ENCODE data around the gene SLC25A47.

SLC25A47 gene

GRCh38 chr14:100371773-100372172 is 48.6 kb downstream of the SLC25A47 start:
- peaks cover 33% of the 10 kb centered on the region for H3K4me1 ChIP-seq (ENCODE audit: control insufficient read depth, low read length)
- no peaks in the 10 kb centered on the region for H3K9me2 ChIP-seq (replicated peaks; ENCODE audit: control insufficient read depth, low read length)
- no peak overlapping the region for H3K4me3 ChIP-seq (ENCODE audit: low read length)
- peaks cover 13% of the 10 kb centered on the region for H3F3A ChIP-seq (ENCODE audit: control insufficient read depth, insufficient read depth)
- H3K27ac ChIP-seq (ENCODE audit: low read depth, low read length), result no peak overlapping the region
- H3K36me3 ChIP-seq (ENCODE audit: control insufficient read depth, low read length), result peaks cover 46% of the 10 kb centered on the region
- no peaks in the 10 kb centered on the region for H3K27me3 ChIP-seq (ENCODE audit: control insufficient read depth, low read length)
- H3K9me3 ChIP-seq (ENCODE audit: control insufficient read depth, insufficient read depth, low read length), result no peaks in the 10 kb centered on the region
- no peaks in the 10 kb centered on the region for H4K20me1 ChIP-seq (ENCODE audit: control insufficient read depth, insufficient read depth, low read depth, low read length)
- H3K4me2 ChIP-seq (ENCODE audit: low read length), result no peak overlapping the region
- TF ChIP-seq CTCF (IDR thresholded peaks at IDR 0.05; ENCODE audit: low read depth, low read length, poor library complexity, severe bottlenecking) (no peak), EZH2phosphoT487 (IDR thresholded peaks at IDR 0.05; ENCODE audit: borderline replicate concordance, low read length) (no peak)
- peaks cover 28% of the 10 kb centered on the region for H3K79me2 ChIP-seq (ENCODE audit: control insufficient read depth, low read length)

GRCh38 chr14:100372357-100373048 is 49.4 kb downstream of the SLC25A47 start:
- Histone ChIP-seq H3K9me2 (replicated peaks; ENCODE audit: control insufficient read depth, low read length) (no peaks in the 10 kb centered on the region), H3F3A (ENCODE audit: control insufficient read depth, insufficient read depth) (peaks cover 13% of the 10 kb centered on the region), H3K27me3 (ENCODE audit: control insufficient read depth, low read length) (no peaks in the 10 kb centered on the region), H3K4me1 (ENCODE audit: control insufficient read depth, low read length) (peaks cover 40% of the 10 kb centered on the region), H3K4me2 (ENCODE audit: low read length) (peak overlapping the region; percentile 78), H3K36me3 (ENCODE audit: control insufficient read depth, low read length) (peaks cover 46% of the 10 kb centered on the region), H3K27ac (ENCODE audit: low read depth, low read length) (0 out of 2 replicates have a peak overlapping the region, but pooled peaks have one; percentile 80), H3K4me3 (ENCODE audit: low read length) (peak overlapping the region; percentile 77; the same call in 1 of the 2 replicates), H4K20me1 (ENCODE audit: control insufficient read depth, insufficient read depth, low read depth, low read length) (no peaks in the 10 kb centered on the region), H3K79me2 (ENCODE audit: control insufficient read depth, low read length) (peaks cover 32% of the 10 kb centered on the region), H3K9me3 (ENCODE audit: control insufficient read depth, insufficient read depth, low read length) (no peaks in the 10 kb centered on the region)
- no peak for TF ChIP-seq CTCF (IDR thresholded peaks at IDR 0.05; ENCODE audit: low read depth, low read length, poor library complexity, severe bottlenecking)
- TF ChIP-seq EZH2phosphoT487 (IDR thresholded peaks at IDR 0.05; ENCODE audit: borderline replicate concordance, low read length), result no peak

- H3K9me2 ChIP-seq (replicated peaks; ENCODE audit: control insufficient read depth, low read length), result no peaks in the 10 kb centered on the region
- peaks cover 35% of the 10 kb centered on the region for H3K79me2 ChIP-seq (ENCODE audit: control insufficient read depth, low read length)
- no peaks in the 10 kb centered on the region for H3K9me3 ChIP-seq (ENCODE audit: control insufficient read depth, insufficient read depth, low read length)
- no peaks in the 10 kb centered on the region for H4K20me1 ChIP-seq (ENCODE audit: control insufficient read depth, insufficient read depth, low read depth, low read length)
- no peak for TF ChIP-seq EZH2phosphoT487 (IDR thresholded peaks at IDR 0.05; ENCODE audit: borderline replicate concordance, low read length)
- no peak for TF ChIP-seq CTCF (IDR thresholded peaks at IDR 0.05; ENCODE audit: low read depth, low read length, poor library complexity, severe bottlenecking)
- H3K27ac ChIP-seq (ENCODE audit: low read depth, low read length), result peak overlapping the region; percentile 80
- H3K4me1 ChIP-seq (ENCODE audit: control insufficient read depth, low read length), result peaks cover 43% of the 10 kb centered on the region
- peak overlapping the region; percentile 77 for H3K4me3 ChIP-seq (ENCODE audit: low read length)
- H3K27me3 ChIP-seq (ENCODE audit: control insufficient read depth, low read length), result no peaks in the 10 kb centered on the region
- H3K36me3 ChIP-seq (ENCODE audit: control insufficient read depth, low read length), result peaks cover 34% of the 10 kb centered on the region
- H3K4me2 ChIP-seq (ENCODE audit: low read length), result peak overlapping the region; percentile 78
- H3F3A ChIP-seq (ENCODE audit: control insufficient read depth, insufficient read depth), result peaks cover 13% of the 10 kb centered on the region
These were observed 51.1 kb downstream of the SLC25A47 start for GRCh38 chr14:100374270-100374669.
